HFFc6 (cell line): ENCODE data around the gene MVD. TPM values are rescaled to one million over a fixed set of nuclear protein-coding genes. Genes with fewer than 3 reads are reported as not detected.

Source experiments
- DNase-seq: peaks from one replicate; pipeline ENCODE4 v3.0.0-alpha.2; 2018
- H3K27ac Mint-ChIP-seq: 2 replicates; pipeline ENCODE4 v1.8.0; 2020; ENCODE audit warnings: mild to moderate bottlenecking, mixed read lengths
- H3K27me3 Mint-ChIP-seq: 2 replicates; pipeline ENCODE4 v1.8.0; 2021; ENCODE audit warnings: mild to moderate bottlenecking, moderate library complexity, mixed read lengths; ENCODE audit not compliant: insufficient read depth
- H3K36me3 Mint-ChIP-seq: 2 replicates; pipeline ENCODE4 v1.8.0; 2021; ENCODE audit warnings: low read depth, mixed read lengths
- H3K4me1 Mint-ChIP-seq: 2 replicates; pipeline ENCODE4 v1.8.0; 2020; ENCODE audit warnings: low read depth, mixed read lengths
- H3K4me3 Mint-ChIP-seq: 2 replicates; pipeline ENCODE4 v1.8.0; 2020; ENCODE audit warnings: mild to moderate bottlenecking, moderate library complexity, mixed read lengths
- H3K9me3 Mint-ChIP-seq: 2 replicates; pipeline ENCODE4 v1.8.0; 2020; ENCODE audit warnings: mild to moderate bottlenecking, mixed read lengths
- total RNA-seq, 6 experiments: library from RNA; stranded (reverse); fragmentation: NEBNext Ultra II Directional; extraction: Animal tissue kit (Norgen Biotek cat#: 25700); gene quantifications; 2 replicates in 1 of 6; 3 replicates in 5 of 6; pipeline ENCODE4 v1.2.3, GENCODE V29; 2021
- TF ChIP-seq, protein P1 (sequence below): fragments of 200-600 bp; sonication (generic); IDR thresholded peaks from 2 replicates; pipeline ENCODE4 v1.5.0; 2021; ENCODE audit warnings: antibody characterized with exemption, mild to moderate bottlenecking

MVD gene
- total RNA-seq, 6 experiments from 2014 or later, result 21.1 to 28.0 (median 24.0) TPM

DNA sequence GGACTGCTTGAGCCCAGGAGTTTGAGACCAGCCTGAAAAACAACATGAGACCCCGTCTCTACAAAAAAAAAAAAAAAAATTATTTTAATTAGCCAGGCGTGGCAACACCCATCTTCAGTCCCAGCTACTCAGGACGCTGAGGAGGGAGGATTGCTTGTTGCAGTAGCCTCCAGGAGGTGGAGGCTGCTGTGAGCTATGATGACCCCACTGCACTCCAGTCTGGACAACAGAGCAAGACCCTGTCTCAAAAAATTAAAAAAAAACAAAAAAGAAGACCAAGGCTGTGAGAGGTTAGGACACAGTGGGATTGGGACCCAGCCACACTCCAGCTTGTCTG lies 24.8 kb upstream of the MVD start:
- Mint-ChIP-seq H3K36me3 (no peaks in the 10 kb centered on the region), H3K4me1 (0 out of 2 replicates have a peak, but pooled peaks cover 8% of the 10 kb centered on the region), H3K27ac (no peak overlapping the region), H3K27me3 (peaks cover 31% of the 10 kb centered on the region), H3K9me3 (no peaks in the 10 kb centered on the region), H3K4me3 (no peak overlapping the region)
- TF ChIP-seq, protein P1, sequence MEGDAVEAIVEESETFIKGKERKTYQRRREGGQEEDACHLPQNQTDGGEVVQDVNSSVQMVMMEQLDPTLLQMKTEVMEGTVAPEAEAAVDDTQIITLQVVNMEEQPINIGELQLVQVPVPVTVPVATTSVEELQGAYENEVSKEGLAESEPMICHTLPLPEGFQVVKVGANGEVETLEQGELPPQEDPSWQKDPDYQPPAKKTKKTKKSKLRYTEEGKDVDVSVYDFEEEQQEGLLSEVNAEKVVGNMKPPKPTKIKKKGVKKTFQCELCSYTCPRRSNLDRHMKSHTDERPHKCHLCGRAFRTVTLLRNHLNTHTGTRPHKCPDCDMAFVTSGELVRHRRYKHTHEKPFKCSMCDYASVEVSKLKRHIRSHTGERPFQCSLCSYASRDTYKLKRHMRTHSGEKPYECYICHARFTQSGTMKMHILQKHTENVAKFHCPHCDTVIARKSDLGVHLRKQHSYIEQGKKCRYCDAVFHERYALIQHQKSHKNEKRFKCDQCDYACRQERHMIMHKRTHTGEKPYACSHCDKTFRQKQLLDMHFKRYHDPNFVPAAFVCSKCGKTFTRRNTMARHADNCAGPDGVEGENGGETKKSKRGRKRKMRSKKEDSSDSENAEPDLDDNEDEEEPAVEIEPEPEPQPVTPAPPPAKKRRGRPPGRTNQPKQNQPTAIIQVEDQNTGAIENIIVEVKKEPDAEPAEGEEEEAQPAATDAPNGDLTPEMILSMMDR, result no peak
- DNase-seq, result no peak

DNA sequence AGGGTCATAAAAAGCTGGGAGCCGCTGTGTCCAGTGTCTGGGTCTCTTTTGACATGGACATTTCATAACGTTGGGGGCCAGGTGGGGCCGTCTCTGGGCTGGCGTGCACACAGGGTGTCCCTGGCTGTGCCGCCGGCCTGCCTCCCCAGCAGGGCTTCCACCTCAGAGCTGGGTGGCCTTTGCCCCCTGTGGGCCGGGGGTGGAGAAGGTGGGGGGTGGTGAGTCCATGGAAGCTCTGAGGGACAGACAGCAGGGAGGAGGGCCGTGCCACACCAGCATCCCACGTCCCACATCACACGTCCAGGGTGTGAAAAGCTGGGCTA lies 24.3 kb upstream of the MVD start:
- Mint-ChIP-seq H3K9me3 (no peaks in the 10 kb centered on the region), H3K36me3 (no peaks in the 10 kb centered on the region), H3K4me3 (no peak overlapping the region), H3K27me3 (peaks cover 32% of the 10 kb centered on the region), H3K27ac (no peak overlapping the region), H3K4me1 (0 out of 2 replicates have a peak, but pooled peaks cover 9% of the 10 kb centered on the region)
- DNase-seq, result no peak
- TF ChIP-seq, protein P1, result no peak

DNA sequence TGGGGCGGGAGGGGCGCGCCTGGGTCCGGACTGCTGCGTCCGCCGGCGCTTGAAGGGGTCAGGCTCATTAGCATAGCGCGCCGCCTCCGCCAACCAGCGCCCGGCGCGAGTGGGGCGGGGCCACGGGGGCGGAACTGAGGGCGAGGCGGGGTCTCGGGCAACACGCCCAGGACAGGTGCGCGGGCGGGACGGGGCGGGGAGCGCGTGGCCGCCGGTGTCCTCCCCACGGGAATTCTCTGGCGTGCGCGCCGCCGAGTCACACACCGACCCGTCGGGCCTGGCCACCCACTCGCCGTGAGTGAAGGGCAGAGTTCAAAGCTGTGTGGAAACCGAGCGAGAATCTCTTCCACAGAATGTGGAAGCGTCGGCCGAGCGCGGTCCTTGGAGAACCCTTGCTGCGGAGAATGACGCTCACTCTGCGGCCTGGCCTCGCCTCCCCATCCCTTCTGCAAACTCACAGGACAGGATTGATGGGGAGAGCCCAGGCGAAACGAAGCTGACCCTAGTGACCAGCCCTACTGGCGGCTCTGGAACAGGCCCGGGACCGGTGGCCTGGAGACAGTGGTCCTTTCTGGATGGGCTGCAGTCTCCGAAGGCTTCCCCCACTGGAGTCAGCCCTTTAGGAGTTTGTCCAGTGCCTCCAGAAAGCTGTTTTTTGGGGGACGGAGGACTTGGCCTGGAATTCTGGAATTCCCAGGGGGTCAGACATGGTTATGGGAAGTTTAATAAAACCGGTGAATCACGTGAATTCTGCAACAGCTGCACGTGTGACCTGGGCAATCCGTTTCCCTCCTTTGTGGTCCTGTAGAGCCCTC lies 23.8 kb upstream of the MVD start, which contains the start of gene SNAI3:
Gene SNAI3, minus strand, starts transcription at position 69 of the 815 bp plus-strand sequence. CDS start 101 bp downstream, outside the sequence.
- Mint-ChIP-seq H3K4me1 (0 out of 2 replicates have a peak, but pooled peaks cover 14% of the 10 kb centered on the region), H3K27me3 (peaks cover 36% of the 10 kb centered on the region), H3K27ac (no peak within 1 kb of the TSS), H3K9me3 (no peaks in the 10 kb centered on the region), H3K36me3 (no peaks in the 10 kb centered on the region), H3K4me3 (peak within 1 kb of the TSS; percentile 28; the same call in 1 of the 2 replicates)
- no peak for DNase-seq
- TF ChIP-seq, protein P1, result no peak

DNA sequence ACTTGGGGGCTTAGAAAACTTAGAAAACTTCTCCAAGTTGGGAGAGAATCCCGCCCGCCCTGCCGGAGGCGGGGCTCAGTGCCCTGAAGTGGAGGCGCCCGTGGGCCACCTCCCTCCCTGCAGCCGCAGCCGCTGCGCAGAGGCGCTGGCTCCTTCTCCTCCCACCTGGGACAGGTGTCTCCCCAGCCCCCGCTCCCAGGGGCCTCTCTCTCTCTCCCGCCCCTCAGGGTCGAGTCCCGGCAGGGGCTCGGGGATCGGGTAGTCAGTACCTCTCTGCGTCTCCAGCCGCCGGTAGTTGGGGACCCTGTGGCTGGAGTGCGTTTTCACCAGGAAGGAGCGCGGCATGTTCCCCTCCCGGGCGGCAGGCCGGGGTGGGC lies 23.2 kb upstream of the MVD start:
- peak overlapping the region; percentile 28; the same call in 1 of the 2 replicates for H3K4me3 Mint-ChIP-seq
- no peak overlapping the region for H3K27ac Mint-ChIP-seq
- no peaks in the 10 kb centered on the region for H3K36me3 Mint-ChIP-seq
- TF ChIP-seq, protein P1, result no peak
- peaks cover 36% of the 10 kb centered on the region for H3K27me3 Mint-ChIP-seq
- H3K9me3 Mint-ChIP-seq, result no peaks in the 10 kb centered on the region
- 0 out of 2 replicates have a peak, but pooled peaks cover 16% of the 10 kb centered on the region for H3K4me1 Mint-ChIP-seq
- DNase-seq, result no peak

DNA sequence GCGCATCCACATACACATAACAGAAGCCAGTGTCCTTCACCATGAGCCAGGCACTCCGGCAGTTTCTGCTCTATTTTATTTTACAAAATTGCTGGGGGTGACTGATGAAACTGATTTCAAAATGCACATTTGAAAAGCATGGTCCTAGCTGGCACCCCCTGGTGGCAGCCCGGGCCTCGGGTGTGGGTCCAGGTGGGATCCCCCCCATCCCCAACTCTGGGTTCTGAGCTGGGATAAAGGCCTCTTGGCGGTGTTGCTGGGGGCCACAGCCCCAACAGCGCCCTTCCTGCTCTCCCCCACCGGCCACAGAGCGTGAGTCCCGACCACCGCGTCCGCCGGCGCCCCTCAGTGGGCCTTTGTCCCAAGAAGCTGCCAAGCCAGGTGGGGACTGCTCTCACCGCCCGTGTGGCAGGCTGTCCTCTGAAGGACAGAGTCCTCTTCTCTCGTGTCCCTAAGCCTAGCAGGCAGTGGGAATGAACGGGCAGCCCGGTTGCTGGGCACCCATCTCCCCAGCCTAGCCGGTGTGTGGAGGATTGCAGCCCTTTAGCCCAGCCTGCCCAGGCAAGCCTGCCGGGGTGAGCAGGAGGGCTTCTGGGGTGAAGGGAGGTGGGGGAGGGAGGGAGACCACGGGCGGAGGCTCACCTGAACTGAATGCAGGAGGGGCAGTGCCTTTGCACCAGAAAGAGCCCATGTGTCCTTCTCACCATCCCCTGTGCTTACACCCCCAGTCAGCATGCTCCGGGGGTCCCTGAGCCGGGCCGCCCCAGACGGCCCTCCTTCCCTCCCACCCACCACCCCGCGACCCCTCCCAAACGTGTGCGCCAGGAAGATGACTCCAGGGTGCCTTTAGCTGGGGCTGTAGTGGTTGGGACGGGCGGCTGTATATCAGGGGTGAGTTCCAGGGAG lies 22.5 kb upstream of the MVD start:
- peaks cover 31% of the 10 kb centered on the region for H3K27me3 Mint-ChIP-seq
- peak overlapping the region; percentile 28; the same call in 1 of the 2 replicates for H3K4me3 Mint-ChIP-seq
- DNase-seq, result peak; percentile 71

More for the DNA sequence above, 22.5 kb upstream of the MVD start:
- Mint-ChIP-seq H3K4me1 (0 out of 2 replicates have a peak, but pooled peaks cover 16% of the 10 kb centered on the region), H3K27ac (no peak overlapping the region), H3K36me3 (no peaks in the 10 kb centered on the region), H3K9me3 (no peaks in the 10 kb centered on the region)
- TF ChIP-seq, protein P1, result peak; percentile 93
